H9 (cell line): ENCODE results near the gene METTL27. TPM values are rescaled to one million over a fixed set of nuclear protein-coding genes. Genes with fewer than 3 reads are reported as not detected.
A peak's percentile ranks its signal among the peaks of the same experiment; 100 is the strongest.
"Not testable (repeated sequence)": the region's sequence is repeated elsewhere in the genome, so short reads cannot be mapped to it uniquely, and the experiment has no call there.

ENCODE experiments used
- DNase-seq: peaks from one replicate; pipeline ENCODE4 v3.0.0-alpha.2; 2017
- H2AFZ ChIP-seq: one replicate; pipeline ENCODE4 v1.6.1; 2013; ENCODE audit warnings: mild to moderate bottlenecking, low read length, control low read depth, moderate library complexity
- H2AK5ac ChIP-seq: 2 replicates; pipeline ENCODE4 v1.6.1; 2013; ENCODE audit warnings: low read length, control low read depth, mixed read lengths; ENCODE audit not compliant: insufficient read length
- H2BK120ac ChIP-seq: one replicate; pipeline ENCODE4 v1.6.1; 2013; ENCODE audit warnings: low read depth, mild to moderate bottlenecking, low read length, control low read depth, inconsistent platforms; ENCODE audit not compliant: poor library complexity, severe bottlenecking
- H2BK12ac ChIP-seq: 2 replicates; pipeline ENCODE4 v1.6.1; 2013; ENCODE audit warnings: low read length, control low read depth, mixed read lengths, low read depth; ENCODE audit not compliant: insufficient read length
- H2BK15ac ChIP-seq: 2 replicates; pipeline ENCODE4 v1.6.1; 2013; ENCODE audit warnings: low read depth, low read length, control low read depth
- H2BK20ac ChIP-seq: one replicate; pipeline ENCODE4 v1.6.1; 2013; ENCODE audit warnings: low read depth, mild to moderate bottlenecking, low read length, control low read depth, inconsistent platforms; ENCODE audit not compliant: poor library complexity, severe bottlenecking
- H2BK5ac ChIP-seq: 2 replicates; pipeline ENCODE4 v1.6.1; 2013; ENCODE audit warnings: low read length, control low read depth, mixed read lengths; ENCODE audit not compliant: insufficient read length
- H3K14ac ChIP-seq: 2 replicates; pipeline ENCODE4 v1.6.1; 2013; ENCODE audit warnings: low read length, control low read depth; ENCODE audit not compliant: insufficient read depth
- H3K18ac ChIP-seq: 2 replicates; pipeline ENCODE4 v1.6.1; 2013; ENCODE audit warnings: low read depth, mild to moderate bottlenecking, mixed read lengths, low read length, control low read depth; ENCODE audit not compliant: insufficient read length
- H3K23ac ChIP-seq: 2 replicates; pipeline ENCODE4 v1.6.1; 2013; ENCODE audit warnings: low read length, control low read depth, mixed read lengths, low read depth; ENCODE audit not compliant: insufficient read length
- H3K23me2 ChIP-seq: 2 replicates; pipeline ENCODE4 v1.6.1; 2013; ENCODE audit warnings: low read depth, mild to moderate bottlenecking, mixed read lengths, low read length, control low read depth; ENCODE audit not compliant: insufficient read length, poor library complexity, severe bottlenecking
- H3K27ac ChIP-seq: 2 replicates; pipeline ENCODE4 v1.5.1; 2013; ENCODE audit warnings: low read length, control low read depth, mixed read lengths, low read depth; ENCODE audit not compliant: insufficient read length
- H3K27me3 ChIP-seq: 2 replicates; pipeline ENCODE4 v1.6.1; 2013; ENCODE audit warnings: low read length, control low read depth, inconsistent platforms; ENCODE audit not compliant: insufficient read depth
- H3K4ac ChIP-seq: 2 replicates; pipeline ENCODE4 v1.6.1; 2013; ENCODE audit warnings: low read depth, mild to moderate bottlenecking, control low read depth, inconsistent platforms, low read length, moderate library complexity
- H3K4me1 ChIP-seq: 2 replicates; pipeline ENCODE4 v1.6.1; 2013; ENCODE audit warnings: low read length, control low read depth, inconsistent platforms; ENCODE audit not compliant: insufficient read depth
- H3K4me2 ChIP-seq: 2 replicates; pipeline ENCODE4 v1.6.1; 2013; ENCODE audit warnings: low read length, control low read depth, mixed read lengths; ENCODE audit not compliant: insufficient read length, insufficient read depth
- H3K56ac ChIP-seq: 2 replicates; pipeline ENCODE4 v1.6.1; 2013; ENCODE audit warnings: low read depth, mild to moderate bottlenecking, mixed read lengths, low read length, control low read depth; ENCODE audit not compliant: insufficient read length
- H3K79me1 ChIP-seq: 2 replicates; pipeline ENCODE4 v1.6.1; 2013; ENCODE audit warnings: low read depth, mild to moderate bottlenecking, moderate library complexity, low read length, control low read depth, inconsistent platforms; ENCODE audit not compliant: insufficient read depth, poor library complexity, severe bottlenecking
- H3K79me2 ChIP-seq: 2 replicates; pipeline ENCODE4 v1.6.1; 2013; ENCODE audit warnings: low read length, control low read depth, inconsistent platforms; ENCODE audit not compliant: insufficient read depth
- H3K9ac ChIP-seq: 2 replicates; pipeline ENCODE4 v1.6.1; 2013; ENCODE audit warnings: low read length, control low read depth, mixed read lengths; ENCODE audit not compliant: insufficient read length; ENCODE audit errors: extremely low read depth
- H3K9me3 ChIP-seq: one replicate; pipeline ENCODE4 v1.6.1; 2013; ENCODE audit warnings: low read depth, low read length, inconsistent platforms; ENCODE audit not compliant: control insufficient read depth
- H3T11ph ChIP-seq: one replicate; pipeline ENCODE4 v1.6.1; 2013; ENCODE audit warnings: mild to moderate bottlenecking, low read length, control low read depth, inconsistent platforms
- H4K20me1 ChIP-seq: one replicate; pipeline ENCODE4 v1.6.1; 2013; ENCODE audit not compliant: control insufficient read depth, insufficient read length, insufficient read depth
- H4K5ac ChIP-seq: 2 replicates; pipeline ENCODE4 v1.6.1; 2013; ENCODE audit warnings: low read depth, mild to moderate bottlenecking, mixed read lengths, low read length, control low read depth; ENCODE audit not compliant: insufficient read length
- H4K8ac ChIP-seq: replicated peaks from 2 replicates; pipeline ENCODE4 v1.6.1; 2013; ENCODE audit warnings: low read length, control low read depth, mixed read lengths, low read depth; ENCODE audit not compliant: insufficient read length
- H4K91ac ChIP-seq: 2 replicates; pipeline ENCODE4 v1.6.1; 2013; ENCODE audit warnings: low read depth, mild to moderate bottlenecking, moderate library complexity, mixed read lengths, low read length, control low read depth; ENCODE audit not compliant: insufficient read length
- H3K27ac Mint-ChIP-seq, 3 experiments: 2 replicates in 2 of 3; 3 replicates in 1 of 3; pipeline ENCODE4 v1.8.0; 2020 to 2021; ENCODE audit warnings: mixed read lengths in 3 of 3, mild to moderate bottlenecking in 1 of 3, moderate library complexity in 1 of 3
- H3K27me3 Mint-ChIP-seq: 2 replicates; pipeline ENCODE4 v1.8.0; 2021; ENCODE audit warnings: low read depth, mild to moderate bottlenecking, moderate library complexity, mixed read lengths
- H3K36me3 Mint-ChIP-seq, 3 experiments: 2 replicates in 2 of 3; 3 replicates in 1 of 3; pipeline ENCODE4 v1.8.0; 2020 to 2021; ENCODE audit warnings: low read depth in 3 of 3, mixed read lengths in 3 of 3; ENCODE audit not compliant: insufficient read depth in 1 of 3
- H3K4me1 Mint-ChIP-seq, 2 experiments: 2 replicates each; pipeline ENCODE4 v1.8.0; 2020; ENCODE audit warnings: mixed read lengths in 2 of 2
- H3K4me3 Mint-ChIP-seq, 2 experiments: 2 replicates in 1 of 2; 3 replicates in 1 of 2; pipeline ENCODE4 v1.8.0; 2020 to 2021; ENCODE audit warnings: mild to moderate bottlenecking in 2 of 2, mixed read lengths in 2 of 2, moderate library complexity in 1 of 2
- H3K9me3 Mint-ChIP-seq, 2 experiments: 2 replicates in 1 of 2; 3 replicates in 1 of 2; pipeline ENCODE4 v1.8.0; 2020; ENCODE audit warnings: mild to moderate bottlenecking in 2 of 2, mixed read lengths in 2 of 2, moderate library complexity in 1 of 2
- CTCF ChIP-seq: fragments of 200-600 bp; sonication (generic); conservative IDR thresholded peaks from 3 replicates; pipeline ENCODE4 v1.8.0; 2021; ENCODE audit warnings: antibody characterized with exemption, mild to moderate bottlenecking
- WGBS: extraction: QIAGEN DNeasy Blood & Tissue Kit; methylation state at CpG from one replicate; pipeline ENCODE4 v1.1.7; 2013; ENCODE audit warnings: missing lambda C conversion rate, low lambda C conversion rate, mixed read lengths; ENCODE audit not compliant: insufficient read length; ENCODE audit errors: extremely low coverage; 5-methylcytosine and 5-hydroxymethylcytosine counted together
- total RNA-seq: library from RNA; stranded (reverse); gene quantifications from 2 replicates; pipeline ENCODE4 v1.2.1, GENCODE V29; 2021

Gene METTL27
- total RNA-seq, 1 experiment from 2014 or later, result 13.5 TPM

GRCh38 chr7:73822319-73823173 lies 19.8 kb downstream of the METTL27 start:
- Histone ChIP-seq H4K5ac (no peak overlapping the region), H3T11ph (no peak overlapping the region), H2BK120ac (no peak overlapping the region), H3K27ac (no peak overlapping the region), H2BK15ac (no peak overlapping the region), H3K56ac (no peak overlapping the region), H3K23ac (no peak overlapping the region), H4K91ac (no peak overlapping the region), H3K23me2 (no peaks in the 10 kb centered on the region), H3K4me1 (peaks cover 2% of the 10 kb centered on the region; the same call in 1 of the 2 replicates), H4K20me1 (no peaks in the 10 kb centered on the region), H3K27me3 (no peaks in the 10 kb centered on the region), H4K8ac (no peak overlapping the region), H3K14ac (no peak overlapping the region; the same call in 1 of the 2 replicates), H2AK5ac (no peak overlapping the region), H2BK5ac (no peak overlapping the region), H2AFZ (no peak overlapping the region), H3K9me3 (no peaks in the 10 kb centered on the region), H3K4ac (no peak overlapping the region), H2BK12ac (no peak overlapping the region), H3K79me1 (no peaks in the 10 kb centered on the region), H3K18ac (peak overlapping the region; percentile 30), H3K79me2 (no peaks in the 10 kb centered on the region), H2BK20ac (no peak overlapping the region), H3K9ac (no peak overlapping the region), H3K4me2 (no peak overlapping the region)
- peaks cover 28% of the 10 kb centered on the region for H3K27me3 Mint-ChIP-seq
- TF ChIP-seq CTCF, result no peak
- DNase-seq, result no peak
- H3K9me3 Mint-ChIP-seq, result no peaks in the 10 kb centered on the region
- H3K27ac Mint-ChIP-seq, result no peak overlapping the region; a peak in 1 of 7 replicates
- WGBS, result no CpG with 5 or more reads among the region's 15 CpGs
- H3K36me3 Mint-ChIP-seq, result no peaks in the 10 kb centered on the region; a peak in 1 of 7 replicates
- peaks cover 25 to 31% of the 10 kb centered on the region in 2 experiments for H3K4me1 Mint-ChIP-seq
- no peak overlapping the region for H3K4me3 Mint-ChIP-seq

- H3K56ac ChIP-seq, H3K9ac ChIP-seq, H2BK15ac ChIP-seq, H2BK12ac ChIP-seq, H3K4ac ChIP-seq, H3K4me3 Mint-ChIP-seq, H3K23me2 ChIP-seq, H2BK20ac ChIP-seq, H3K9me3 Mint-ChIP-seq, H3K79me1 ChIP-seq, H2BK120ac ChIP-seq, H2AK5ac ChIP-seq, H4K8ac ChIP-seq, H4K5ac ChIP-seq, H4K91ac ChIP-seq, H3K14ac ChIP-seq, H3K4me1 ChIP-seq, H3K9me3 ChIP-seq, H3K23ac ChIP-seq, H3K4me2 ChIP-seq, H3T11ph ChIP-seq, DNase-seq, H3K27ac Mint-ChIP-seq, H3K18ac ChIP-seq, H3K27ac ChIP-seq, H4K20me1 ChIP-seq, H2BK5ac ChIP-seq, H2AFZ ChIP-seq, H3K36me3 Mint-ChIP-seq, H3K27me3 ChIP-seq, H3K79me2 ChIP-seq: not testable (repeated sequence)
- WGBS, result no CpG with 5 or more reads among the region's 14 CpGs
- Mint-ChIP-seq H3K27me3 (peaks cover 26% of the 10 kb centered on the region), H3K4me1 (peaks cover 17 to 23% of the 10 kb centered on the region in 2 experiments)
Measured at GRCh38 chr7:73821597-73822285, 20.6 kb downstream of the METTL27 start.
